Upper lobe of right lung (tissue), 1 donor: Measurements from ENCODE around the gene FAM131B. TPM values are rescaled to one million over a fixed set of nuclear protein-coding genes. Genes with fewer than 3 reads are reported as not detected.
A peak's percentile ranks its signal among the peaks of the same experiment; 100 is the strongest.

ENCODE experiments used
- ATAC-seq: fragments of 200-7000 bp; cut with Tn5 transposase; one replicate; pipeline ENCODE4 v1.9.1; 2020; ENCODE audit warnings: mild to moderate bottlenecking, moderate library complexity
- DNase-seq: peaks from one replicate; pipeline ENCODE4 v3.0.0-alpha.2; 2020
- H3K27ac ChIP-seq: fragments of 200-600 bp; one replicate; pipeline ENCODE4 v1.8.0; 2022
- H3K27me3 ChIP-seq: fragments of 200-600 bp; one replicate; pipeline ENCODE4 v1.8.0; 2022; ENCODE audit warnings: mild to moderate bottlenecking
- H3K36me3 ChIP-seq: fragments of 200-600 bp; one replicate; pipeline ENCODE4 v1.8.0; 2022
- H3K4me1 ChIP-seq: fragments of 200-600 bp; one replicate; pipeline ENCODE4 v1.8.0; 2022
- H3K4me3 ChIP-seq: fragments of 200-600 bp; one replicate; pipeline ENCODE4 v1.8.0; 2022; ENCODE audit warnings: mild to moderate bottlenecking
- H3K9me3 ChIP-seq: fragments of 200-600 bp; one replicate; pipeline ENCODE4 v1.8.0; 2022
- CTCF ChIP-seq: fragments of 200-600 bp; IDR thresholded peaks from one replicate; pipeline ENCODE4 v1.8.0; 2022; ENCODE audit warnings: antibody characterized with exemption
- intact Hi-C: fragments of 100-400 bp; cut with DNase I; formaldehyde crosslinking; loops from one replicate; pipeline ENCODE4 v1.11.0; 2022
- total RNA-seq: library from RNA; stranded (reverse); fragmentation: NEBNext Ultra II Directional; extraction: Animal tissue kit (Norgen Biotek cat#: 25700); gene quantifications from one replicate; pipeline ENCODE4 v1.2.1, GENCODE V29; 2021
- donor health status: DM: no; HTN: yes; CAD: no; lungs with severe emphysema.

FAM131B gene
- total RNA-seq, 1 donor from 2014 or later = 0.90 TPM

DNA sequence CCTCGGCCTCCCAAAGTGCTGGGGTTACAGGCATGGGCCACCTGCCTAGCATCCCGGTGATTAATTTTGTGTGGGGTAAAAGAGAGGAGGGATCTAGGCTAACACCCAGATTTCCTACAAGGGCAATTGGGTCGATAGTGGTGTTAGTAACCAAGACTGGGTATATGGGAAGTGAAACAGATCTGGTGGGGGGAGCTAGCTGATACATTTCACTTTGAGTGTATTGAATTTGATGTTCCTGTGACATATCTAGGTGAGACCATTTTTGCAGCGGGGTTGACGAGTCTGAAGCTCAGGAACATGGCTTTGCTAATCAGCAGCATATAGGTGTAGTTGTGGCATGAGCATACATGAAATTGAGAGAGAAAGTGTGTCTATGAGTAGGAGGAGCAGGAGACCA is 34.6 kb downstream of the FAM131B start:
- Histone ChIP-seq H3K27ac (no peak overlapping the region), H3K9me3 (no peaks in the 10 kb centered on the region), H3K36me3 (no peaks in the 10 kb centered on the region), H3K4me1 (no peaks in the 10 kb centered on the region), H3K4me3 (no peak overlapping the region), H3K27me3 (no peaks in the 10 kb centered on the region)
- ATAC-seq (no peak), DNase-seq (no peak)
- TF ChIP-seq CTCF = no peak
- intact Hi-C loops = no loop called here

DNA sequence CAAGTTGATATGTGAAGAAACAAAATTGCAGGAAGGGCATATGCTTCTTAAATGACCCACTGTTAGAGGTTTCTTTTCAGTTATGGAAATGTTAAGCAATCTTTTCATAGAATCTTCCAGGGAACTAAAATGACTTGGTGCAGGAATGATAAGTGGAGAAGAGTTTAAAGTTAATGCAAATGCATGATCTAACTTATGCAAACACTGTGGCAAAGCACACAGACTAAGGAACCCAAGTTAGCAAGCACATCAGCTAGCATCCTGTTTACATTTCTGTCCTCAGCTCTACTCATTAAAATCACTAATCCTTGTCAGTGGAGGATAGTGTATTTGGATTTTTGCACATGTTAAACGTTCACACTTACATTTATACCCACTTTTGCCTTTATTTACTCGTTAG is 37.3 kb downstream of the FAM131B start:
- Histone ChIP-seq H3K27ac (no peak overlapping the region), H3K4me3 (no peak overlapping the region), H3K27me3 (no peaks in the 10 kb centered on the region), H3K4me1 (no peaks in the 10 kb centered on the region), H3K36me3 (no peaks in the 10 kb centered on the region), H3K9me3 (no peaks in the 10 kb centered on the region)
- no peak for TF ChIP-seq CTCF
- intact Hi-C loops = no loop called here
- ATAC-seq = no peak
- no peak for DNase-seq

DNA sequence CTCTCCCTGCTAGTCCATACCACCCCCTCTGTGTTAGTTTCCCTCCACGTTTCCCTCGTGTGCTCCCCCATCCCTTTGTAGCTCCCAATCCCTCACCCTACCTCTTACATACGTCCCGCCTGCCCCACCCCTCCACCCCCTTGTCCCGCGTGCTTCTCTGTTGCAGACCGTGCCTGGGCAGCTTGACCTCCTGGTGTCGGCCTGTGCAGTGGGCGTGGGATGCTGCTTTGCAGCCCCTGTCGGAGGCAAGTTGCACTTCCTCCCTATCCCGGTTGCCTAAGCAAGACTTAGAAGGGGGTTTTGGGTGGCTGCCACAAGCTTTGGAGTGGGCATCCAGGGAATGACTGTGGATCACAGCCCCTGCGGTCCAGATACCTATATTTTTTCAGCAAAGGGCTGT is 38.9 kb downstream of the FAM131B start:
- Histone ChIP-seq H3K4me1 (no peaks in the 10 kb centered on the region), H3K27me3 (no peaks in the 10 kb centered on the region), H3K27ac (no peak overlapping the region), H3K36me3 (no peaks in the 10 kb centered on the region), H3K4me3 (no peak overlapping the region), H3K9me3 (no peaks in the 10 kb centered on the region)
- no peak for TF ChIP-seq CTCF
- intact Hi-C loops = no loop called here
- peak; percentile 36 for ATAC-seq
- DNase-seq = no peak

DNA sequence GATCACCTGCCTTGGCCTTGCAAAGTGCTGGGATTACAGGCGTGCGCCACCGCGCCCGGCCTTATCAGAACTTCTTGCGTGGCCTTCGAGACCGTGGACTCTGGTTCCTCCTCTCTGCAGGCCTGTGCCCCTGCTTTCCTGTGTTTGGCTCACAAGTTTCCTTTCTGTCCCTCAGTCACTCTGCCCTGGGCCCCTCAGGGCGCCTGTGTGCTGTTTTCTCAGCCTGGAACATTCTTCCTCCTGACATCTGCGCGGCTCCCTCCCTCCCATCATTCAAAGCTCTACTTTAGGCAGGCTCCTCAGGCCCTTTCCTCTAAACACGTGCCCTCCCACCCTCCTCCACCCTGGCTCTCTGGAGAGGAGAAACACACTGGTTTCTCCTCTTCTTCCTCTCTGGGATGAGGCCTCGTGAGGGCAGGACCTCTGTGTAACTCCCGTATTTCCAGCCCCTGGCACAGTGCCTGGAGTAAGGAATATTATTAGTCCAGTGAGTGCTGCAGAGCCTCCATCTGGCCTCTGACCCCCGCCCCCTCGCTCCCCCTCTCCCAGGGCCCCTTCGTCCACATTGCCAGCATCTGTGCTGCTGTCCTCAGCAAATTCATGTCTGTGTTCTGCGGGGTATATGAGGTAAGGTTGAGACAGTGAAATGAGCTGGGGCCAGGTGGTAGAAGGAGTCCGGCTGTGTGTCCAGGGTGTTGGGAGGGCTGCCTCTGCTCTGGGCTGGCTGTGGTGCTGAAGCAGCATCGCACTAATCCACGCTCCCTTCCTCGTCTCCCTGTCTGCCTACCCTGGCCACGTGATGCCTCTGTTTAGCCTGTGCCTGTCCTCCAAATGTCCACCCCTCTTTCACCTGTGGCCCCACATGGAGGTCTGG is 39.5 kb downstream of the FAM131B start:
- intact Hi-C loops = no loop called here
- TF ChIP-seq CTCF = no peak
- H3K36me3 ChIP-seq = no peaks in the 10 kb centered on the region

GRCh38 chr7:143321734-143322133 is 40.8 kb downstream of the FAM131B start:
- intact Hi-C loops = no loop called here
- Histone ChIP-seq H3K4me3 (no peak overlapping the region), H3K27ac (no peak overlapping the region), H3K4me1 (no peaks in the 10 kb centered on the region), H3K27me3 (no peaks in the 10 kb centered on the region), H3K9me3 (no peaks in the 10 kb centered on the region), H3K36me3 (no peaks in the 10 kb centered on the region)
- no peak for TF ChIP-seq CTCF
- ATAC-seq (peak; percentile 85), DNase-seq (no peak)

More for the DNA sequence above, 39.5 kb downstream of the FAM131B start:
- H3K27me3 ChIP-seq = no peaks in the 10 kb centered on the region
- no peak for DNase-seq
- no peaks in the 10 kb centered on the region for H3K9me3 ChIP-seq
- H3K27ac ChIP-seq = no peak overlapping the region
- no peak overlapping the region for H3K4me3 ChIP-seq
- no peaks in the 10 kb centered on the region for H3K4me1 ChIP-seq
- no peak for ATAC-seq
